NK-92 (cell line): ENCODE measurements around the gene HSPA9.
"Not testable (repeated sequence)": the region's sequence is repeated elsewhere in the genome, so short reads cannot be mapped to it uniquely, and the experiment has no call there.

Experiments
- DNase-seq: peaks from one replicate; lab custom pipeline; 2025; ENCODE audit not compliant: unreplicated experiment; lab: John Stamatoyannopoulos, UW

HSPA9 gene

GRCh38 chr5:138536215-138536614 is 39.0 kb downstream of the HSPA9 start:
- DNase-seq = no peak

- no peak for DNase-seq
Measured at GRCh38 chr5:138533973-138534941, 40.9 kb downstream of the HSPA9 start.

- DNase-seq = no peak
Measured at GRCh38 chr5:138529812-138530211, 45.4 kb downstream of the HSPA9 start.

- no peak for DNase-seq
Measured at GRCh38 chr5:138528744-138529469, 46.3 kb downstream of the HSPA9 start.

GRCh38 chr5:138528208-138528607 is 47.0 kb downstream of the HSPA9 start:
- no peak for DNase-seq

GRCh38 chr5:138527170-138527569 is 48.0 kb downstream of the HSPA9 start:
- DNase-seq = no peak

- no peak for DNase-seq
Measured at GRCh38 chr5:138523406-138523805, 51.8 kb downstream of the HSPA9 start.

- DNase-seq = no peak
Measured at GRCh38 chr5:138520971-138521370, 54.2 kb downstream of the HSPA9 start.

- no peak for DNase-seq
Measured at GRCh38 chr5:138517437-138517836, 57.8 kb downstream of the HSPA9 start.

- DNase-seq = no peak
Measured at GRCh38 chr5:138515556-138516245, 59.5 kb downstream of the HSPA9 start.

- DNase-seq = no peak
Measured at GRCh38 chr5:138514021-138514420, 61.2 kb downstream of the HSPA9 start.

GRCh38 chr5:138508958-138509357 is 66.2 kb downstream of the HSPA9 start:
- no peak for DNase-seq

GRCh38 chr5:138507485-138507884 is 67.7 kb downstream of the HSPA9 start:
- not testable (repeated sequence) for DNase-seq

GRCh38 chr5:138506370-138507306 is 68.6 kb downstream of the HSPA9 start:
- DNase-seq = no peak

- no peak for DNase-seq
Measured at GRCh38 chr5:138504799-138505198, 70.4 kb downstream of the HSPA9 start.
